Smooth muscle cell of the pulmonary artery (primary cell): Measurements from ENCODE around the gene TMC7. TPM values are rescaled to one million over a fixed set of nuclear protein-coding genes. Genes with fewer than 3 reads are reported as not detected.

Experiments used
- total RNA-seq: library from RNA; depleted of rRNA; stranded (reverse); fragments of >200 nt; gene quantifications from 2 replicates; pipeline ENCODE4 v1.2.3, GENCODE V29; 2014

TMC7 gene
- 0.85 and 2.7 TPM in 2 replicates for total RNA-seq

DNA sequence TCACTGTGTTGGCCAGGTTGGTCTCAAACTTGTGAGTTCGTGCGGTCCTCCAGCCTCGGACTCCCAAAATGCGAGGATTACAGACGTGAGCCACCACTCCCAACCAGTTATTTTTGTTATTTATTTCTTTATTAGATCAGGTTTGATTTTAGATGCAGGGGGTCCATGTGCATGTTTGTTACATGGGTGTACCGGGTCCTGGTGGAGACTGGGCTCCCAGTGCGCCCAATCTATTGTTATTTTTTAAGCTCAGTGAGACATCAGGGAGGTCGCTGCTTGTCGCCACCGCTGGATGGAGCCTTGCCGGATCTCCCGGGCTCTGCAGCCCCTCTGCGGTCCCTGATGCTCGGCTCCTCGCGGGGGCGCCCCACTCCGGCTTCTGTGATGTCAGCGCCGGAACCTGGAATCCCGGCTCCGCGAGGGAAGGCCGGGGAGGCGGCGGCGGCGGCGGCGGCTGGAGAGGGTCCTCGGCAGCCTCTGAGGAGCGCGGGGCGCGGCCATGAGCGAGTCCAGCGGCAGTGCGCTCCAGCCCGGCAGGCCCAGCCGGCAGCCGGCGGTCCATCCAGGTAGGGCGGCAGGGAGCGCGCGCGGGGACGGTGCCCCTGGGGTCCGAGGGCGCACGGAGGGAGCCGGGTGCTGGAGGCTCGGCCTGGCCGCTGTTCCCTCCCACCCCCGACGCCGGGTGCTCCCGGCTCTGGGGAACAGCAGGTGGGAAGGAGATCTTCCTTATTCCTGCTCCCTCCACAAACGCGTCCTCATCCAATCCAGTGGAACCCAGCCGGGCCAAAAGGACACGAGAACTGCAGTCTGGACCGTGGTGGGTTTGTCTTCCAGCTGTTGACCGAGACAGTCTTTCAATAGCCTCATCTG lies at the start of gene TMC7:
Gene TMC7 (plus strand): TSS at position 370 of the 870 bp plus-strand sequence. CDS start 130 bp downstream, at position 500.

GRCh38 chr16:19067349-19068236 lies 83.9 kb downstream of the TMC7 start, which contains the start of gene COQ7:
COQ7 (plus strand) TSS chr16:19067614; CDS start chr16:19067665, 51 bp downstream.

Other genes with a start within 250 kb of the TMC7 start
- 687 and 1,154 TPM in 2 replicates for gene RPS15A, start 193.6 kb upstream of the TMC7 start, total RNA-seq
- 76.6 and 123 TPM in 2 replicates for gene ARL6IP1, start 182.4 kb upstream of the TMC7 start, total RNA-seq
- 78.7 and 86.7 TPM in 2 replicates for gene SMG1, start 57.5 kb upstream of the TMC7 start, total RNA-seq
- 18.5 and 18.9 TPM in 2 replicates for gene COQ7, start 83.7 kb downstream of the TMC7 start, total RNA-seq
- gene ITPRIPL2, start 130.0 kb downstream of the TMC7 start, total RNA-seq: 71.8 and 78.6 TPM in 2 replicates
- 0.46 and 0.63 TPM in 2 replicates for gene SYT17, start 184.3 kb downstream of the TMC7 start, total RNA-seq